NCI-H69 (cell line): Measurements from ENCODE around the gene RPTOR.
A peak's percentile ranks its signal among the peaks of the same experiment; 100 is the strongest.
"Not testable (repeated sequence)": the region's sequence is repeated elsewhere in the genome, so short reads cannot be mapped to it uniquely, and the experiment has no call there.

Experiments
- DNase-seq: peaks from one replicate; lab custom pipeline; 2025; lab: John Stamatoyannopoulos, UW

Gene RPTOR

GRCh38 chr17:80616705-80617104 is 72.1 kb downstream of the RPTOR start:
- DNase-seq, result no peak

GRCh38 chr17:80618304-80618703 is 73.7 kb downstream of the RPTOR start:
- DNase-seq, result no peak

DNA sequence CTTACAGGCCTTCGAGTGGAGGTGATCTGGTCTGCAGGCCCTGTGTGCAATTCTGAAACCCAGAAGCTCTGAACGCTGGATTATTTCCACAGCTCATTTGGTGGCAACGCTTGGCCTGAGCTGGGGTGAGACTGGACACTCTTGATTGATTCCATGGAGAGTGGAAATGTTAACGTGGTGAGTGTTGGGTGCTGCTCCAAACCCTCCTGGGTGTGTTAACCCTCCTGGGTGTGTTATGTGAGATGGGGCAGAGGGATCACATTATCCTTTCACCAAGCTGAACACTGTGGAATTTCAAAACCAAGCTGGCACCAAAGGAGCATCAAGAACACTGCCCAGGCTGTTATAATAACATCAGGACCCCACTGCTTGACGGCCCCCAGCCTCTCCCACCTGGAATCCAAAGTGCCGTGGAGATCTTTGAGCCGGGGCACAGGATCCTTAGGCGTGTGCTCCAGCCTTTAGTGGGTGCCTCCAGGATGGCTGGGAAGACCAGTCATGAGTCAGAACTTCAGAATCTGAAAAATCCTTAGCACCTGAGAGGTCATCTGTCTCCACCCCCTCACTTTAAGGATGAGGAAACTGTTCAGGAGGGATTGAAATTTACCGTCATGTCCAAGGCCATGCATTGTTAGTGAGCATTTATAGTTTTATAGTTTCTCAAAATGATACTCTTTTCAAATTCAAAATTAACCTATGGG is 75.0 kb downstream of the RPTOR start:
- DNase-seq, result no peak

DNA sequence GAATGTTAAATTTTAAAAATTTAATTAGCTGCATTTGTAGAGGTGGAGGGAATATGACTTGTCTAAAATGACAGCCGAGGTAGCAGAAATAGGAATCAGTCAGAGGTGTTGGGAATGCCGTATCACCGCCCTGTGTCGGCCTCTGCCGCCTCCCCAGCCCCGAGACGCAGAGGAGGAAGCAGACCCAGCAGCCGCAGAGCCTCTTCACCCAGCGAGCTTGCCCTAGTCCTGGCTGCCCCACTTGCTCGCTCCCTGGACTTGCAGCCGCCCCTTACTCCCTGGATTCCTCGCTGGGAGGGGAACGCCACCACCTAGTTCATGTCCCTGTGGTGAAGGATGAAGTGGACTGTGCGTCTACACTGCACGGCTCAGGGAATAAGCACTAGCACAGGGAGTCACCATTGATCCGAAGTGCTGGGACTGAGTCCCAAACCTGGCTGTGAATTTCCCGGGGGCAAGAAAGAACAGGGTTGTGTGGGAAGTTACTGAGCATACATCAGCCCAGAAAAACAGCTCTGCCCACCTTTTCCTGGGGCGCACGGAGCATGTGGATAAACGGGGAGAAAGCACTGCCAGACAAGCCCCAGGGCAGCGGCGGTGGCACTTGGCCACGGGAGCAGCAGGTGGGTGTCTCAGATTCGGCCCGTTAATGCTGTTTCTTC is 76.8 kb downstream of the RPTOR start:
- DNase-seq, result no peak

- DNase-seq, result peak; percentile 37
These were observed 77.3 kb downstream of the RPTOR start for GRCh38 chr17:80621997-80622357.

GRCh38 chr17:80624864-80625263 is 80.2 kb downstream of the RPTOR start:
- no peak for DNase-seq

DNA sequence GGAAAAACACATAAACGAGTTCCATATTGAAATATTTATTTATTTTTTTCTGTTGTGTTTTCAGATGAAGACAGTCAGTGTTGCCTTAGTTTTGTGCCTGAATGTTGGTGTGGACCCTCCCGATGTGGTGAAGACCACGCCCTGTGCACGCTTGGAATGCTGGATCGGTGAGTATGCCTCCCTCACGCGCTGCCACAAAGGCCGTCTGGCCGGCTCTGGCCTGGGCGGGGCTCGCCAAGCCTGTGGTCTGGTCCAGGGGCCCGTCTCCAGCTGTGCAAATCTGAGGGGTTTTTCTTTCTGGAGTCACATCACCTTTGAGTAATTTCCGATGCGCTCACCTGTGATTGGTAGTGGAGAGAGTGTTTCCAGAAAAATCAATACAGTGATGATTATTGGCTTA is 81.0 kb downstream of the RPTOR start:
- no peak for DNase-seq

GRCh38 chr17:80628881-80629280 is 84.2 kb downstream of the RPTOR start:
- DNase-seq, result not testable (repeated sequence)

DNA sequence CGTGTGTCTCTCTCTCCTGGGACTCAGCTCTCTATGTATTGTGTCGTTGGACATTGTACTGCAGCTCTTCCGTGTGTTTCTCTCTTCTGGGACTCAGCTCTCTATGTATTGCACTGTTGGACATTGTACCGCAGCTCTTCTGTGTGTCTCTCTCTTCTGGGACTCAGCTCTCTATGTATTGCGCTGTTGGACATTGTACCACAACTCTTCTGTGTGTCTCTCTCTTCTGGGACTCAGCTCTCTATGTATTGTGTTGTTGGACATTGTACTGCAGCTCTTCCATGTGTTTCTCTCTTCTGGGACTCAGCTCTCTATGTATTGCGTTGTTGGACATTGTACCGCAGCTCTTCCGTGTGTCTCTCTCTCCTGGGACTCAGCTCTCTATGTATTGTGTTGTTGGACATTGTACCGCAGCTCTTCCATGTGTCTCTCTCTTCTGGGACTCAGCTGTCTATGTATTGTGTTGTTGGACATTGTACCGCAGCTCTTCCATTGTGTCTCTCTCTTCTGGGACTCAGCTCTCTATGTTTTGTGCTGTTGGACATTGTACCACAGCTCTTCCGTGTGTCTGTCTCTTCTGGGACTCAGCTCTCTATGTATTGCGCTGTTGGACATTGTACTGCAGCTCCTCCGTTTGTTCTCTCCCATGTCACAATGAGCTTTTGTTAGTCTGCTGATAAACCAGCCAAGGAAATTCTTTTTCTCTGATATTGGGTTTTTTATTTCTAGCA is 84.8 kb downstream of the RPTOR start:
- DNase-seq, result no peak

GRCh38 chr17:80630560-80631120 is 86.0 kb downstream of the RPTOR start:
- no peak for DNase-seq

GRCh38 chr17:80631142-80632045 is 86.8 kb downstream of the RPTOR start:
- no peak for DNase-seq

- DNase-seq, result no peak
These were observed 87.5 kb downstream of the RPTOR start for GRCh38 chr17:80632046-80632581.

DNA sequence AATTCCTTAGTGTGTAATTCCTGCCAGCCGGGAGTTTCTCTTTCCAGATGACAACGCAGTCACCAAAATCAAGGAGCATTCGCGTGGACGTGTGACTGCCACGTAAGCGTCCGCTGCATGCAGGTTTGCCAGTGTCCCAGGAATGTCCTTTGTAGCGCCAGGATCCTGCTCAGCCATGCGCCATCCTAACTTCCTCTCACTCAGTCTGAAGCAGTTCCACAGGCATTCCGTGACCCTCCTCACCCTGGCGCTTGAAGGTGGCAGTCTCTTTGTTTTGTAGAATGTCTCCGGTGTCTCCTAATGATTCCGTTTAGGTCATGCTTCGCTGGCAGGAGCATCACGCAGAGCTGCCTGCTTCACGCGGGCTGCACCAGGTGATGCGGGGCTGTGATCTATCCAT is 88.6 kb downstream of the RPTOR start:
- peak; percentile 36 for DNase-seq

DNA sequence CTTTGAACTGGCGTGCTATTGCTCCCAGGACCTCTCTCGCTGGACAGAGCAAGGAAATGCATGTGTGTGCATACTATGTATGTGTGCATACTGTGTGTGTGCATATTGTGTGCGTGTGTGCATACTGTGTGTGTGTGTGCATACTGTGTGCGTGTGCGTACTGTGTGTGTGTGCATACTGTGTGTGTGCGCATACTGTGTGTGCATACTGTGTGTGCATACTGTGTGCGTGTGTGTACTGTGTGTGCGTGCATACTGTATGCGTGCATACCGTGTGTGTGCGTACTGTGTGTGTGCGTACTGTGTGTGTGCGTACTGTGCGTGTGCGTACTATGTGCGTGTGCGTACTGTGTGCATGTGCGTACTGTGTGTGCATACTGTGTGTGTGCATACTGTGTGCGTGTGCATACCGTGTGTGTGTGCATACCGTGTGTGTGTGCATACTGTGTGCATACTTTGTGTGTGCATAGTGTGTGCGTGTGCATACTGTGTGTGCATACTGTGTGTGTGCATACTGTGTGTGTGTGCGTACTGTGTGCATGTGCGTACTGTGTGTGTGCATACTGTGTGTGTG is 89.4 kb downstream of the RPTOR start:
- no peak for DNase-seq

GRCh38 chr17:80636361-80637018 is 91.9 kb downstream of the RPTOR start:
- no peak for DNase-seq

DNA sequence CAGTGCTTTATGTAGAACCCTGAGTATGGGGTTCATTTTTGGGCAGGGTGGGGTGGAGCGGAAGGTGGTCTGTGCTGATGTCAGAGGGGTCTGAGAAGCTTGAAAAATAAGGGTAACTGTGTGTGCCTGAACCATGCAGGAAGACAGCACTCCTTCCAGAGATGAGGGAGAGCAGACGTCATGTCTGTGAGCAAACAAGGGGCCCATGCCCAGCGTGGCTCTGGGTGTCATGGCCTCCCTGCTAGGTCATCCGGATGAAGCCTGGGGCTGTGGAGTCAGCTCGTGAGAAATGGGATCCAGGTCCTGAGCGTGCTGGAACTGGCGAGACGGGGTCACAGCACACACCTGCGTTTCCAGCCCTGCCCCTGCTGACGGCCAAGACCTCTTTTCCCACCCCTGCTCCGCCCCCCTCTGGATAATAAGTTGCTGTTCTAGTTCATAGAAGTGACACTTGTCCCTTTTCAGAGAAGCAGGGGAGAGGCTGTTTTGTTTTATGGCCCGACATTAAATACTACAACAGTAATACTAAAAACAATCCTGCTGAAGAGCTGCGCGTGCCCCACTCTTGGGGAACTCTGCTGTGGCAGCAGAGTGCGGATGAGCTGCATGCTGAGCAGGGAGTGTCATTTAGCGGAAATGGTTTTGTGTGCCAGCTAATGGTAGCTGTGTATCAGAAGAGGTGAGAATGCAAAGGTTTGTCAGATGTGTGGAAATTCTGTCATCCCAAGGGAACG is 92.6 kb downstream of the RPTOR start:
- DNase-seq, result peak; percentile 62

DNA sequence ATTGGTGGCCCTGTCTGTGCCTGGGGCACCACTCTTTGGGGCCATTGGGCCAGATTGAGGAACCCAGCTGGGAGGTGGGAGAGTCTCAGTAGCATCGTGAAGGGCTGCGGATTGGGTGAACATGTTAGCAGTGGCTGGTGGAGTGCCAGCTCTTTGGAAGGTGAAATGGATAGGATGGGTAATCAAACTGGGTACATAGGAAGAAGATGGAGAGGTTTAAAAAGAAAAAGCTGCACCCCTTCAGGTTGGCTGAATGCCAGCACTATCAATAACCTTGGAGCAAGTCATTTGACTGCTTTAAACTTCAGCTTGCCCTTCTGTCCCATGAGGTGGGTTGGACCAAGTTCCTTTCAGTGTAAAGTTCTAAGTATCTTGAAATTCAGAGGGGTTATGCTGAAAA is 95.0 kb downstream of the RPTOR start:
- peak; percentile 47 for DNase-seq

GRCh38 chr17:80640366-80641084 is 95.9 kb downstream of the RPTOR start:
- DNase-seq, result peak; percentile 88
